Liver (tissue), 3 donors: ENCODE measurements around the gene GALNT9.

ENCODE experiments used
- ATF3 ChIP-seq: IDR thresholded peaks from 2 replicates; pipeline ENCODE4 v1.6.1; 2016; ENCODE audit warnings: antibody characterized with exemption
- CTCF ChIP-seq: fragments of 150-350 bp; IDR thresholded peaks from 2 replicates; pipeline ENCODE4 v1.5.1; 2017; ENCODE audit warnings: improper control_type of control experiment, low read depth, low read length; ENCODE audit not compliant: missing input control
- EGR1 ChIP-seq, 2 donors: IDR thresholded peaks; 2 replicates each; pipeline ENCODE4 v1.6.1; 2016 to 2018; ENCODE audit warnings: antibody characterized with exemption in 2 of 2, low read depth in 2 of 2
- FOXA1 ChIP-seq: IDR thresholded peaks from 2 replicates; pipeline ENCODE4 v1.6.1; 2016; ENCODE audit warnings: antibody characterized with exemption
- GABPA ChIP-seq, 2 donors: IDR thresholded peaks in 1 of 2; conservative IDR thresholded peaks in 1 of 2; 2 replicates each; pipeline ENCODE4 v1.6.1; 2016; ENCODE audit warnings: antibody characterized with exemption in 2 of 2, mild to moderate bottlenecking in 1 of 2, moderate library complexity in 1 of 2
- HNF4A ChIP-seq, 2 donors: conservative IDR thresholded peaks; 2 replicates each; pipeline ENCODE4 v1.6.1; 2016; ENCODE audit warnings: antibody characterized with exemption in 2 of 2, mild to moderate bottlenecking in 2 of 2
- JUND ChIP-seq, 2 donors: IDR thresholded peaks; 2 replicates each; pipeline ENCODE4 v1.6.1; 2016; ENCODE audit warnings: antibody characterized with exemption in 2 of 2
- MAX ChIP-seq: IDR thresholded peaks from 2 replicates; pipeline ENCODE4 v1.6.1; 2016; ENCODE audit warnings: antibody characterized with exemption
- RAD21 ChIP-seq, 2 donors: IDR thresholded peaks; 2 replicates each; pipeline ENCODE4 v1.6.1; 2016; ENCODE audit warnings: antibody characterized with exemption in 2 of 2, mild to moderate bottlenecking in 2 of 2
- REST ChIP-seq: IDR thresholded peaks from 2 replicates; pipeline ENCODE4 v1.6.1; 2016; ENCODE audit warnings: antibody characterized with exemption, mild to moderate bottlenecking
- SP1 ChIP-seq: IDR thresholded peaks from 2 replicates; pipeline ENCODE4 v1.6.1; 2018; ENCODE audit warnings: antibody characterized with exemption, mild to moderate bottlenecking
- TAF1 ChIP-seq: conservative IDR thresholded peaks from 2 replicates; pipeline ENCODE4 v1.6.1; 2016; ENCODE audit warnings: antibody characterized with exemption, mild to moderate bottlenecking
- YY1 ChIP-seq: IDR thresholded peaks from 2 replicates; pipeline ENCODE4 v1.6.1; 2016; ENCODE audit warnings: antibody characterized with exemption, mild to moderate bottlenecking
- TF ChIP-seq, protein P1 (sequence below): IDR thresholded peaks from 2 replicates; pipeline ENCODE4 v1.6.1; 2016; ENCODE audit warnings: antibody characterized with exemption
- donor health status: healthy.
- donor health status: healthy.

- TF ChIP-seq CTCF (no peak), HNF4A (conservative IDR thresholded peaks at IDR 0.05) (no peak), REST (no peak), EGR1 (IDR thresholded peaks at IDR 0.05; ENCODE audit: low read depth in 2 of 2) (no peak), RAD21 (IDR thresholded peaks at IDR 0.05) (no peak), TAF1 (no peak), YY1 (no peak), JUND (IDR thresholded peaks at IDR 0.05) (no peak), ATF3 (no peak), SP1 (no peak), MAX (no peak), GABPA (IDR thresholded peaks at IDR 0.05 in 1 of 2, conservative IDR thresholded peaks at IDR 0.05 in 1 of 2) (no peak), FOXA1 (no peak)
- TF ChIP-seq, protein P1, sequence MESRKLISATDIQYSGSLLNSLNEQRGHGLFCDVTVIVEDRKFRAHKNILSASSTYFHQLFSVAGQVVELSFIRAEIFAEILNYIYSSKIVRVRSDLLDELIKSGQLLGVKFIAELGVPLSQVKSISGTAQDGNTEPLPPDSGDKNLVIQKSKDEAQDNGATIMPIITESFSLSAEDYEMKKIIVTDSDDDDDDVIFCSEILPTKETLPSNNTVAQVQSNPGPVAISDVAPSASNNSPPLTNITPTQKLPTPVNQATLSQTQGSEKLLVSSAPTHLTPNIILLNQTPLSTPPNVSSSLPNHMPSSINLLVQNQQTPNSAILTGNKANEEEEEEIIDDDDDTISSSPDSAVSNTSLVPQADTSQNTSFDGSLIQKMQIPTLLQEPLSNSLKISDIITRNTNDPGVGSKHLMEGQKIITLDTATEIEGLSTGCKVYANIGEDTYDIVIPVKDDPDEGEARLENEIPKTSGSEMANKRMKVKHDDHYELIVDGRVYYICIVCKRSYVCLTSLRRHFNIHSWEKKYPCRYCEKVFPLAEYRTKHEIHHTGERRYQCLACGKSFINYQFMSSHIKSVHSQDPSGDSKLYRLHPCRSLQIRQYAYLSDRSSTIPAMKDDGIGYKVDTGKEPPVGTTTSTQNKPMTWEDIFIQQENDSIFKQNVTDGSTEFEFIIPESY, result no peak
These were observed 152.9 kb downstream of the GALNT9 start for GRCh38 chr12:132176385-132176919.
